H1 (cell line): Measurements from ENCODE around the gene SEMA3B. TPM values are rescaled to one million over a fixed set of nuclear protein-coding genes. Genes with fewer than 3 reads are reported as not detected.

Experiments
- ATF2 ChIP-seq: IDR thresholded peaks from 2 replicates; pipeline ENCODE4 v1.6.1; 2012; ENCODE audit warnings: low read length, inconsistent platforms
- CTCF ChIP-seq, 3 experiments: IDR thresholded peaks; 1 replicate in 2 of 3; 2 replicates in 1 of 3; pipeline versions ENCODE4 v1.5.1 to v1.6.1; 2011; ENCODE audit warnings: low read length in 3 of 3, mild to moderate bottlenecking in 3 of 3, inconsistent platforms in 2 of 3, low read depth in 1 of 3, moderate library complexity in 1 of 3; ENCODE audit not compliant: insufficient read depth in 1 of 3; ENCODE audit errors: control extremely low read depth in 1 of 3
- KDM1A ChIP-seq: fragments of 200-600, 300-600 bp; sonication (generic); IDR thresholded peaks from 2 replicates; pipeline ENCODE4 v1.7.1; 2016; ENCODE audit warnings: mild to moderate bottlenecking, low read length, borderline replicate concordance
- polyA plus RNA-seq, 7 experiments: library from polyadenylated mRNA; depleted of rRNA in 3 of 7; stranded (reverse) in 5 of 7; unstranded in 2 of 7; fragments of >200 nt in 5 of 7; fragments of 200-250 nt in 2 of 7; gene quantifications; 1 replicate in 5 of 7; 2 replicates in 1 of 7; 4 replicates in 1 of 7; pipeline versions ENCODE4 v1.2.1 to v1.2.3, GENCODE V29; 2011 to 2013; ENCODE audit warnings: missing spikeins in 2 of 7, mixed read lengths in 2 of 7
- total RNA-seq: library from RNA; stranded (reverse); fragmentation: NEBNext Ultra II Directional; extraction: Animal tissue kit (Norgen Biotek cat#: 25700); gene quantifications from 2 replicates; pipeline ENCODE4 v1.2.1, GENCODE V29; 2021

Gene SEMA3B
- total and polyA plus RNA-seq, 2 of the 8 experiments (the other 6 are each of a cell fraction or from before 2014, with no cell fraction given) = 3.0 to 4.7 TPM

GRCh38 chr3:50256978-50257890 is 11.7 kb upstream of the SEMA3B start (continued):
- TF ChIP-seq ATF2 (no peak), KDM1A (no peak), CTCF (IDR thresholded peaks at IDR 0.05; ENCODE audit: control extremely low read depth in 1 of 3, insufficient read depth in 1 of 3, low read depth in 1 of 3, low read length in 3 of 3) (peak in 2 of 3 experiments; percentile 78 to 86; a peak in 3 of 4 replicates)
